Esophagus muscularis mucosa (tissue), 4 donors: ENCODE measurements around the gene PPP2R5C.

Experiments
- EP300 ChIP-seq: sonication (generic); formaldehyde crosslinking; IDR thresholded peaks from one replicate; pipeline ENCODE4 v1.6.1; 2017; ENCODE audit warnings: antibody characterized with exemption
- POLR2A ChIP-seq: fragments of 450-650 bp; IDR thresholded peaks from one replicate; pipeline ENCODE4 v1.6.1; 2017; ENCODE audit warnings: antibody characterized with exemption, moderate library complexity, mild to moderate bottlenecking, low read depth
- POLR2AphosphoS5 ChIP-seq, 2 donors: sonication (generic); formaldehyde crosslinking; IDR thresholded peaks; one replicate each; pipeline ENCODE4 v1.6.1; 2017; ENCODE audit warnings: antibody characterized with exemption in 2 of 2
- TF ChIP-seq, protein P1 (sequence below), 3 experiments: fragments of 200-600 bp in 2 of 3; fragments of 450-650 bp in 1 of 3; sonication (generic) in 2 of 3; IDR thresholded peaks; one replicate each; pipeline ENCODE4 v1.5.1; 2017 to 2019; ENCODE audit warnings: antibody characterized with exemption in 3 of 3, mild to moderate bottlenecking in 2 of 3, moderate library complexity in 1 of 3

DNA sequence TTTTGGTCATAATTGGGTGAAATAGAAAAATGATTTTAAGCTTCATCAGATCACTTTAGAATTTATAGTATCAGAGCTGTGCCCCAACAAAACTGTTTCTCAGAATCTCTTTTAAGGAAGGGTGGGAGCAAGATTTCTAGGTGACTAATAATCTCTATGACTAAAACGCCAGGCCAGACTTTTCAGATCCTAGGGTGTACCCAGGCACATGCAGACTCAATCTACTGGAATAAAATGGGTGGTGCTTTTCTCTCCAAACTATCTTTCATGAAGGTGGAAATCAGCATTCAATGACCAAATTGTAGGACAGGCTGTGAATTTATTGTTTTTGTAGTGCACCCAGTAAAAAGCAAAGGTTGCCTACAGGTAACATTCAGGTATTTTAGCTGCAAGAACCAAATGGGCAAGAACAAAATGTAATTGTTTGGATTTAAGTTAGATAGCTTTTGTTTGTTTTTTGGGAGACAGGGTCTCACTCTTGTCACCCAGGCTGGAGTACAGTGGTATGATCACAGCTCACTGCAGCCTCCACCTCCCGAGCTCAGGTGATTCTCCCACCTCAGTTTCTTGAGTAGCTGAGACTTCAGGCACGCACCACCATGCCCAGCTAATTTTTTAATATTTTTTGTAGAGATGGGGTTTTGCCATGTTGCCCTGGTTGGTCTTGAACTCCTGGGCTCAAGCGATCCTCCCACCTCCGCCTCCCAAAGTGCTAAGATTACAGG is 49.5 kb downstream of the PPP2R5C start:
- TF ChIP-seq, protein P1, sequence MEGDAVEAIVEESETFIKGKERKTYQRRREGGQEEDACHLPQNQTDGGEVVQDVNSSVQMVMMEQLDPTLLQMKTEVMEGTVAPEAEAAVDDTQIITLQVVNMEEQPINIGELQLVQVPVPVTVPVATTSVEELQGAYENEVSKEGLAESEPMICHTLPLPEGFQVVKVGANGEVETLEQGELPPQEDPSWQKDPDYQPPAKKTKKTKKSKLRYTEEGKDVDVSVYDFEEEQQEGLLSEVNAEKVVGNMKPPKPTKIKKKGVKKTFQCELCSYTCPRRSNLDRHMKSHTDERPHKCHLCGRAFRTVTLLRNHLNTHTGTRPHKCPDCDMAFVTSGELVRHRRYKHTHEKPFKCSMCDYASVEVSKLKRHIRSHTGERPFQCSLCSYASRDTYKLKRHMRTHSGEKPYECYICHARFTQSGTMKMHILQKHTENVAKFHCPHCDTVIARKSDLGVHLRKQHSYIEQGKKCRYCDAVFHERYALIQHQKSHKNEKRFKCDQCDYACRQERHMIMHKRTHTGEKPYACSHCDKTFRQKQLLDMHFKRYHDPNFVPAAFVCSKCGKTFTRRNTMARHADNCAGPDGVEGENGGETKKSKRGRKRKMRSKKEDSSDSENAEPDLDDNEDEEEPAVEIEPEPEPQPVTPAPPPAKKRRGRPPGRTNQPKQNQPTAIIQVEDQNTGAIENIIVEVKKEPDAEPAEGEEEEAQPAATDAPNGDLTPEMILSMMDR (IDR thresholded peaks at IDR 0.05): no peak
- TF ChIP-seq POLR2AphosphoS5 (IDR thresholded peaks at IDR 0.05) (no peak), POLR2A (no peak), EP300 (no peak)
